IPS DF 19.7 (cell line): ENCODE data around the gene CLASP2.
A peak's percentile ranks its signal among the peaks of the same experiment; 100 is the strongest.

Experiments
- DNase-seq: peaks from one replicate; pipeline ENCODE4 v3.0.0-alpha.2; 2013; ENCODE audit warnings: low read depth, low spot score

The CLASP2 gene

GRCh38 chr3:33636125-33636850 lies 81.8 kb downstream of the CLASP2 start:
- peak; percentile 7 for DNase-seq

GRCh38 chr3:33634262-33634661 lies 83.8 kb downstream of the CLASP2 start:
- DNase-seq, result no peak

GRCh38 chr3:33629219-33629618 lies 88.8 kb downstream of the CLASP2 start:
- no peak for DNase-seq

GRCh38 chr3:33624756-33625155 lies 93.3 kb downstream of the CLASP2 start:
- DNase-seq, result no peak

- DNase-seq, result no peak
Observed at GRCh38 chr3:33613041-33613440, 105.0 kb downstream of the CLASP2 start.

GRCh38 chr3:33612607-33613006 lies 105.4 kb downstream of the CLASP2 start:
- DNase-seq, result no peak

- DNase-seq, result no peak
Observed at GRCh38 chr3:33602829-33603228, 115.2 kb downstream of the CLASP2 start.

- no peak for DNase-seq
Observed at GRCh38 chr3:33597257-33597689, 120.8 kb downstream of the CLASP2 start.

- no peak for DNase-seq
Observed at GRCh38 chr3:33592999-33593398, 125.1 kb downstream of the CLASP2 start.

- no peak for DNase-seq
Observed at GRCh38 chr3:33590541-33590940, 127.5 kb downstream of the CLASP2 start.

GRCh38 chr3:33586402-33586801 lies 131.7 kb downstream of the CLASP2 start:
- DNase-seq, result no peak

GRCh38 chr3:33582234-33582633 lies 135.8 kb downstream of the CLASP2 start:
- DNase-seq, result no peak

GRCh38 chr3:33581666-33582065 lies 136.4 kb downstream of the CLASP2 start:
- DNase-seq, result no peak

- no peak for DNase-seq
Observed at GRCh38 chr3:33579840-33580239, 138.2 kb downstream of the CLASP2 start.

GRCh38 chr3:33579178-33579510 lies 138.9 kb downstream of the CLASP2 start:
- DNase-seq, result no peak

GRCh38 chr3:33578325-33579177 lies 139.5 kb downstream of the CLASP2 start:
- DNase-seq, result no peak

GRCh38 chr3:33577588-33577987 lies 140.5 kb downstream of the CLASP2 start:
- DNase-seq, result no peak

GRCh38 chr3:33577173-33577572 lies 140.9 kb downstream of the CLASP2 start:
- no peak for DNase-seq

GRCh38 chr3:33575311-33575710 lies 142.7 kb downstream of the CLASP2 start:
- DNase-seq, result no peak

- no peak for DNase-seq
Observed at GRCh38 chr3:33557829-33558228, 160.2 kb downstream of the CLASP2 start.

- DNase-seq, result no peak
Observed at GRCh38 chr3:33557279-33557678, 160.8 kb downstream of the CLASP2 start.

- no peak for DNase-seq
Observed at GRCh38 chr3:33547101-33547500, 171.0 kb downstream of the CLASP2 start.

GRCh38 chr3:33544126-33544525 lies 173.9 kb downstream of the CLASP2 start:
- DNase-seq, result no peak
